HG03060 (cell line): ENCODE data around the gene IER5L.

ENCODE experiments used
- ATAC-seq: cut with Tn5 transposase; IDR thresholded peaks from one replicate; pipeline ENCODE4 v1.9.1; 2021; ENCODE audit warnings: low read depth, moderate number of reproducible peaks; ENCODE audit not compliant: unreplicated experiment

The IER5L gene

DNA sequence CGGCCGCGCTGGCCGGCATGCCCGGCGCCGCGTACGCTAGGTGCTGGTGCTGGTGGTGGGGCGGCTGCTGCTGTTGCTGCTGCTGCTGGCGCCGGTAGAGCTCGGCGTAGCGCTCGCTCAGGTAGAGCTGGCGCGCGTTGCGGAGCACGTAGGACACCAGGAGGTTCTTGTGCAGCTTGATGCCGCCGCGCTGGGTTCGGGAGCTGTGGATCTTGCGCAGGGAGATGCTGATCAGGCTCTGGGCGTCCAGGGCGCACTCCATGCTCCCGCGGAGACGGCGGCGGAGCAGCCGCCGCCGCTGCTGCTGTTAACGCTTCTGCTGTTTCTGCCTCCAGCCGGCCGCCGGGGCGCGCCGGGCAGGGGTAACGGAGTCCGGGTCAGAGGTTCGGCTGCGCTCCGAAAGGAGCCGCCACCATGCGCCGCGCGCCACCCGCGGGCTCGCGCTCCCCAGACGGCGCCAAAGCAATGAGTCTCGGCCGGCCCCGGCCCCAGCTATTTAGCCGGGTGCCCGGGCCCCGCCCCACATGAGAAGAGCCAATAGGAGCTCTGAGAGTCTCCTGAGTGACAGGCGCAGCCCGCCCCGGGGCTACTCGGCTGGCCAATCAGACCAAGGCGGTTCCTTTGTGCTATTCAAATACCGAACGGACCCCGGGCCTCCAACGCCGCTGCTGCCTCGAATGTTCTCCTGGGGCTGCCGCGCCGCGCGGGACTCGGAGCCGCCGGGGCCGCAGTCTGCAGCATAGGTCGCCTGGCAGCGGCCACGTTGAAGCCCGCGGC, at the start of gene IER5L:
IER5L (minus strand) TSS at position 471 of the 777 bp plus-strand sequence; CDS start at position 262, 209 bp downstream.
- peak; percentile 51 for ATAC-seq

DNA sequence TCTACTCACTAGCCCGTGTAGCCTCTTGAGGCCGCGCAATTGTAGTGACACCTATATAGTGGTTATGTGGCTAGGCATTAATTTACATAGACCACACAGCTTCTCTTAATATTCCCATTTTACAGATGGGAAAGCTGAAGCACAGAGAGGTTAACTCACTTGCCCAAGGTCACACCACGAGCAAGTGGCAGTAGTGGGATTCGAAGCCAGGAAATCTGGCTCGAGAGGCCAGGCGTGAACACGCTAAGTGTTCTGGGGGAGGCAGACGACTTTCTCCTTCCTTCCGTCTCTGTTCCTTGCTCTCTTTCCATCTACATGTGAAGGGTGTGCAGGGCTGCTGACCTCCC, 49.8 kb upstream of the IER5L start:
- no peak for ATAC-seq

DNA sequence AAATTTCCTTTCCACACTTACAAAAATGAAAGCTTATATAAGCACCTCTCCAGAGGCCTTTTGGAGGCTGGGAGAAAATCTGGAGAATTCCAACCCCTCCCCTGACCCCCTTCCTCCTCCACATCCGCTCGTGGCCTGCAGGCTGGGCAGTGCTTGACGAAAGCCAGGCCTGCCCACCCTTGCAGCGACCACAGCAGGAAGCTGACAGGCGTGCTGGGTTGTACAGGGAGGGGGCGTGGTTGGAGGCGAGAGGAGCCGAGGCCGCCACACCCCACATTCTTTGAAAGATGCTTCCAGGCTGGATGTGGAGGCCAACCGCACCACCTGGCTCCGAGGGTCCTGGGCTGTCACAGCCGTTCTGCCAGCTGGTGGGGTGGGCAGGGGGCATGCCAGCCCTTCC, 47.8 kb upstream of the IER5L start:
- no peak for ATAC-seq

DNA sequence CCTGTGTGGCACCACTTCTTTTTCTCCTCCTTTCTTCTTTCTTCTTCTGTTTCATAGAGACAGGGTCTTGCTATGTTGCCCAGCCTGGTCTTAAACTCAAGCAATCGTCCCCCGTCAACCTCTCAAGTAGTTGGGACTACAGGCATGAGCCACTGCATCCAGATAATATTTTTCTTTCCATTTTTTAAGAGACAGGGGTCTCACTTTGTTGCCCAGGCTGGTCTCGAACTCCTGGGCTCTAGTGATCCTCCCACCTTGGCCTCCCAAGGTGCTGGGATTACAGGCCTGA, 47.4 kb upstream of the IER5L start:
- ATAC-seq = no peak

DNA sequence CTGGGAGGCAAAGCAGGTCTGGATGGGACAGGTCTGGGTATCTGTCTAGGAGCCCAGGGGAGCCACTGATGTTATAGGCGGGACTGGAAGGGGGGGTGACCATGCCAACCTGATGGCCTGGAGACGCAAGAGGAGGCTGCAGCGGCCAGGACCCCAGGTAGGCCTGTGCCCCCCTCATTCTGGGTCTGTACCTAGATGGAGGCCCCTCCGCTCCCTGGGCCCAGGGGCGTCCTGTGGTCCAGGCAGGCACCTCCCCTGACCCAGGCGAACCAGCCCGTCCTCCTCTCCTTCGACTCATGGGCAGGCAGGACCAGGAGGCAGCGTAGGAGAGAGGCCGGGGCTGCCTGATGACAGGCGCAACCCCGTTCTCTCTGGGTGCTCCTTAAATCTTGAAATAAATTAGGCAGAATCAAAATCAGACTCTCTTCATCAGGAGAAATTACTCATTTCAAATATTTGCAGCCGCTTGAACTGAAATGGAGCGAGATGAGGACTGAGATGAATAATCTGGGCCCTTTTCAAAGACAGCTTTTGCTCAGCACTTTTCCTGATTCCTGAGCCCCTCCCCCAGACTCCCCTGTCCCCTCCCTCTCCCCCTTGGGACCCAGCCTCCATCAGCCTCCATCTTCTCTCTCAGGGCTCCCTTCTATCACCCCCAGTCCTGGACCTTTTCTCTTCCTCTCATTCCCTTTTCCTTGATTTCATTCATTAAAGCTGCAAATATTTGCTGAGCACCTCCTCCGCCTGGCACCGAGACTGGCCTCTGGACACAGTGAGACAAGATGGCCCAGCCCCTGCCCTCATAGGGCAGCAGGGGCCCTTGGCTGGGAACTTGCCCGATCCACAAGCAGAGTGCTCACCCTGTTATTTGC, 46.8 kb upstream of the IER5L start:
- ATAC-seq = no peak

DNA sequence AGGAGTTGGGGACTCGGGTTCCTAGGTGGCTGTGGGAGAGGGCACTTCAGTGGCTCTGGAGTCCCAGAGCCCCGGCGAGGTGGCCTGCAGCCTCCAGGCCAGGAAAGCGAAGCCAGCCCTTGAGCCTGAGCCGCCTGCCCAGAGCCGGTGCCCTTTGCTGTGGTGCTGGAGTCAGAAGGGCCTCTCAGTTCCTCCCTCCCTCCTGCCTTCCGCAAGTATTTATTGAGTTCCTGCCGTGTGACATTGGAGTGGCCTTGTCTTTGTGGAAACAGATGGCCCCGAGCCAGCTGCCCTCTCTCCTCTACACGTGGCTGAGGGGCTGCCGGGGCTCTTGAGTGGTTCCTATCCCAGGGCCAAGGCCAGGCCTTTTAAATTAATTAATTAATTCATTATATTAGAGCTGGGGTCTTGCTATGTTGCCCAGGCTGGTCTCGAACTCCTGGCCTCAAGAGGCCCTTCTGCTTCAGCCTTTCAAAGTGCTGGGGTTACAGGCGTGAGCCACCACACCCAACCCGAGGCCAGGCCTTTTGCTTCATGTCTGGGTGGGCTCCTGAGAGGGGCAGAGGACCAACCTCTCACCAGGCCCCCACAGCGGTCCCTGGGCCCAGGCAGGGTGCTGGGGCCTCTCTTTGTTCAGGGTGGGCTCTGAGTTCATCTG, 45.6 kb upstream of the IER5L start:
- no peak for ATAC-seq

DNA sequence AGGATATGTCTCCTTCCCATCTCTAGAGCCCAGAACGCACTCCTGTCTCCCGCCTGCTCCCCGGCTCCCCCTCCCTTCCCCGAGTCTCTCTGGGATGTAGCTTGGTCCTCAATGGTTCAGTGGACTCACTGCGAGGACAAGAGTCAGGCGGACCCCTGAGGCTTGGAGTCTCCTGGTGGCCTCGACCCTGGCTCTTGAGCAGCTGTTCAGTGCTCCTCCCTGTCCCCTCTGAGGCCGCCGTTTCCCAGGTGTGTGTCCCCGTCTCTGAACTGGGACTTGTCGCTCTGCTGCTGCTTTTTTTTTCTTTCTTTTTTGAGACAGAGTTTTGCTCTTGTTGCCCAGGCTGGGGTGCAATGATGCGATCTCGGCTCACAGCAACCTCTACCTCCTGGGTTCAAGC, 44.8 kb upstream of the IER5L start:
- no peak for ATAC-seq

DNA sequence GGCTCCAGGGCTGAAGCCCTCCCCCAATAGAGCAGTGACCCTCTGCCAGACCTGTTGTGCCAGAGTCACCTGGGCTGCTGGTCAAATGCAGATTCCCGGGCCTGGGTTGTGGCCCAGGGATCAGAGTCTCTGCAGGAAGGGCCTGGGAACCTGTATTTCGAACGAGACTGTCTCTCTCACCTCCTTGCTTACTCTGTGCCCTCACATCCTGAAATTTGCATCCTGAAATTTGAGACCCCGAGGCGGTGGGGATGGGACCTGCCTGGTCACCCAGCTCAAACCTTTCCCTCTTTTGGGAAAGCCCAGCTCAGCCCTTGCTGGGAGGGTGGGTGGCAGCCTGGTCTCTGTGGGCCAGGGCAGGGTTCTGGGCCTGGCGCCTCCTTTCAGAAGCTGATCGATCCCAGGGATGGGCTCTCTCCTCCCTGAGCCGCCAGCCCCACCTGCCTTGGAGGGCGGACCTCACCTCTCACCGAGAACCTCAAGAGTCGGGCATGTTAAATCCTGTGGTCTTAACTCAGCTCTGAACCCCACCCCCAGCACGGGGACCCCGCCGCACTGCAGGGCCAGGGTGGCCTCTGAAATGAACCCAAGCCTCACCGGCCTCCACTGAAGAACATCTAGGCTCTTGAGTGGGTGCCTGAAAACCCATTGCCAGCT, 44.0 kb upstream of the IER5L start:
- ATAC-seq = no peak

DNA sequence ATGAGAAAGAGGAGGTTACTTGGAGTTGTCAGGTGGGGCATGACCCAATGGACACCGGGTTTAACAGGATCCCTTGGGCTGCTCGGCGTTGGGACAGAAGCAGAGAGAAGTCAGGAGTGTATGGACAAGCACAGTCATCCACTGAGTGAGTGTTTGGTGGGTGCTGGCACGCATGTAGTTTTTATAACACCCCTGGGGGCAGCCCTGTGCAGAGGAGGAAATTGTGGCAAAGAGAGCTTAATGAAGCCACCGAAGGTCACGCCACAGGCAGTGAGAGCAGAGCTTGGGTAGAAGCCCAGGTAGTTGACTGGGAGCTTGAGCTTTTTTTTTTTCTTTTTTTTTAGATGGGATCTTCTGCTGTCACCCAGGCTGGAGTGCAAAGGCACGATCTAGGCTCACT, 43.2 kb upstream of the IER5L start:
- peak; percentile 82 for ATAC-seq

DNA sequence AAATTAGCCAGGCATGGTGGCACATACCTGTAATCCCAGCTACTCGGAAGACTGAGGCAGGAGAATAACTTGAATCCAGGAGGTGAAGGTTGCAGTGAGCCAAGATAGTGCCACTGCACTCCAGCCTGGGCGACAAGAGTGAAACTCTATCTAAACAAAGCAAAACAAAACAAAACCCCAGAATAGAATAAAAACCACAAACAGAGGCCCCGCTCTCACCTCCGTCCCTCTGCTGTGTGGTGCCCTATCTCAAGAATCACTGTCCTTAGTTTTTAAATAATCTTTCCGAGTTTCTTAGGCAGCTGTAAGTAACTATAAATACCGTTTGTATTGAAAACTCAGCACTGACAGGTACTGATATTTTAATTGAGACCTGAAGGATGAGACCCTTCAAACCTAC, 42.7 kb upstream of the IER5L start:
- peak; percentile 12 for ATAC-seq

DNA sequence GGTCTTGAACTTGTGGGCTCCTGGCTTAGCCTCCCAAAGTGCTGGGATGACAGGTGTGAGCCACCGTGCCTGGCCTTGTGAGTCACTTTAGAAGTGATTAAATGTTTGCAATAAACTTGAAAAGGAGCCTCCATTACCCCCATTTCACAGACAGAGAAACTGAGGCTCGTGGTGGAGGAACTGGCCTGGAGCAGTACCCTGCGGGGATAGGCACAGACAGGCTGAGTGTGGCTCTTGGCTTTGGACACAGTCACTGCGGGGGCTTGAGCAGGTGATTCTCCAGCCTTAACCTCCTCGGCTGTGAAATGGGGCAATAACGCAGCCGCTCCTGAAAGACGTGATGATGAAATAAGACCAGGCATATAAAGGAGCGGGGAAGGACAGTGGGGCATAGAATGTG, 40.9 kb upstream of the IER5L start:
- ATAC-seq = no peak

DNA sequence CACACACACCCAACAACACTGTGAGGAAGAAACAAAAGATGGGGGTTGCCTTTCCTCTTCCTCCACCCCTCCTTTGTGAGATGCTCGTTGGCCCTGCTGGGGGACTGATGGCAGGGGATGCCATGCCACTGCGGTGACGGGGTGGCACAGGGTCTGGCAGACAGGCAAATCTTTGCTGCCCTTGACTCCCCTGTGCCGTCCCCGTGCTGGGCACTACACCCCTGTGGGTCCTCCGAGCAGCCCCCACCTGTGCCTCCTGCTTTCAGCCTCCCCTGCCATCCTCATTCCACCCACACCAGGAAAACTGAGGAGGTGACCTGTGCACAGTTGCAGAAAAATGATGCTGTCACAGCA, 40.2 kb upstream of the IER5L start:
- no peak for ATAC-seq

DNA sequence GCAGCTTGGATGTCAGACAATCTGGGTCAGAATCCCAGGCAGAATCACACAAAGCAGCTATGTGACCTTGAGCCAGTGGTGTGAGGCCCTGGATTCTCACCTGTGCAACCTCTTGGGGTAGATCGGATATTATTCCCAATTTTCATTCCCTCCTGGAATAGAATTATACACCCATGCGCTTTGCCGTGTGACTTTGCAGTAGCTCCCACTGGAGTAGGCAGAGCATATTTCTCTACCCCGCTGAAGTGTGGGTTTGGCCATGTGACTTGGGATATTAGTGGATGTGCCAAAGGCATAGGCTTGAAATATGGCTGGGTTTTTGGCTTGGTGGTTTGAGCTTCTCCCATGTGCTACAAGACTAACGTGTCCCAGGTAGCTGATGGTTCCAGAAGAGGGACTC, 35.5 kb upstream of the IER5L start:
- no peak for ATAC-seq

DNA sequence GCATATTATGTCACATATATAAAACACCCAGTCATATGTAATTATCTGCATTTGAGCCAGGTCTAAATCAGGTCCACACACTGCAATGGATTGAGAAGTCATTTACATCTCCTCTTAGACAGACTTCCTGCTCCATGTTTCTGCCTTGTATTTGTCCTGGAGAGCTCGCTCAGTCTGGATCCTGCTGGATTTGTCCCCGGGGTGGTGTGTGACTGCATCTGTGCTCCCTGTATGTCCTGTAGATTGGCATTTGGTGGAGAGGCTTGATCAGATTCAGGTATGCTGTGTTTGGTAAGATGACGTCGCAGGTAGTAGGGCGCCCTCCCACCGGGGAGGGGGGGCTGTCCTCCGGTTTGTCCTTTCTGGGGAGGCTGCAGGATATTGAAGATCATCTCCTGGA, 33.6 kb upstream of the IER5L start:
- no peak for ATAC-seq

DNA sequence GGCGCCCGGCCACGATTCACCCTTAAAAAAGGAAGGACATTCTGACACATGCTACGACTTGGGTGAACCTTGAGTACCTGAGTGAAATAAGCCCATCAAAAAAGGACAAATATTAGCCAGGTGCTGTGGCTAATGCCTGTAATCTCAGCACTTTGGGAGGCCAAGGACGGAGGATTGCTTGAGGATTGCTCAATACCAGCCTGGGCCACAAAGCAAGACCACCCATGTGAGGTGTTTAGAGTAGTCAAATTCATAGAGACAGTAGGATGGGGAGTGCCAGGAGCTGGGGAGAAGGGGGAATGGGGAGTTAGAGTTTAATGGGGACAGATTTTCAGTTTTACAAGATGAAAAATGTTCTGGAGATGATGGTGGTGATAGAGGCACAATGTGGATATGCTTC, 32.1 kb upstream of the IER5L start:
- no peak for ATAC-seq

DNA sequence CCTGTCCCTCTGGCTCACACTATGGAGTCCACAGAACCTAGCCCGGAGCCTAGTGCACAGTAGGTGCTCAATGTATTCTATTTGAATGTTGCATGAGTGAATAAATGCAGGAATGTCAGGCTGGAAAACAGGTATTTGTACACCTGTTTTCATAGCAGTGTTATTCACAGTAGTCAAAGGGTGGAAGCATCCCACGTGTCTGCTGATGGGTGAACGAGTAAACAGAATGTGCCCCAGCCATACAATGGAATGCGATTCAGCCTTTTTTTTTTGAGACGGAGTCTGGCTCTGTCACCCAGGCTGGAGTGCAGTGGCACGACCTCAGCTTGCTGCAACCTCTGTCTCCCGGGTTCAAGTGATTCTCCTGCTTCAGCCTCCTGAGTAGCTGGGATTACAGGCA, 31.5 kb upstream of the IER5L start:
- ATAC-seq = no peak

DNA sequence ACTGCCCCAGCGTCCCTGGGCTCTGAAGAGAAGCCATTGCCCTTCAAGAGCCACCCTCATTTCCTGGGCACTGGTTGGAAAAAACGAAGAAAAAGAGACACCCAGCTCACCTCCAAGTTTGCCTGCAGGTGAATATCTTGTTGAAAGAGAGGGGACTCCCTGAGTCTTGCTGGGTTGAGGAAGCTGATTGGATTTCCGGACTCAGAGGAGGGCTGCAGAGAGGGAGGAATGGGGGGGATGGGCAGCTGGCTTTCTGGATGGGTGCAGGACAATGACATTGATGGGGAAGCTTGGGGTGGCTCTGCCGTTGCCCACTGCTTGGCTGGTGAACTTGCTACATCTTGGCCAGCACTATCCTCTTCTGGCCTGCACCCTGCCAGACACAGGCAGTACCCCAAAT, 31.0 kb upstream of the IER5L start:
- no peak for ATAC-seq

DNA sequence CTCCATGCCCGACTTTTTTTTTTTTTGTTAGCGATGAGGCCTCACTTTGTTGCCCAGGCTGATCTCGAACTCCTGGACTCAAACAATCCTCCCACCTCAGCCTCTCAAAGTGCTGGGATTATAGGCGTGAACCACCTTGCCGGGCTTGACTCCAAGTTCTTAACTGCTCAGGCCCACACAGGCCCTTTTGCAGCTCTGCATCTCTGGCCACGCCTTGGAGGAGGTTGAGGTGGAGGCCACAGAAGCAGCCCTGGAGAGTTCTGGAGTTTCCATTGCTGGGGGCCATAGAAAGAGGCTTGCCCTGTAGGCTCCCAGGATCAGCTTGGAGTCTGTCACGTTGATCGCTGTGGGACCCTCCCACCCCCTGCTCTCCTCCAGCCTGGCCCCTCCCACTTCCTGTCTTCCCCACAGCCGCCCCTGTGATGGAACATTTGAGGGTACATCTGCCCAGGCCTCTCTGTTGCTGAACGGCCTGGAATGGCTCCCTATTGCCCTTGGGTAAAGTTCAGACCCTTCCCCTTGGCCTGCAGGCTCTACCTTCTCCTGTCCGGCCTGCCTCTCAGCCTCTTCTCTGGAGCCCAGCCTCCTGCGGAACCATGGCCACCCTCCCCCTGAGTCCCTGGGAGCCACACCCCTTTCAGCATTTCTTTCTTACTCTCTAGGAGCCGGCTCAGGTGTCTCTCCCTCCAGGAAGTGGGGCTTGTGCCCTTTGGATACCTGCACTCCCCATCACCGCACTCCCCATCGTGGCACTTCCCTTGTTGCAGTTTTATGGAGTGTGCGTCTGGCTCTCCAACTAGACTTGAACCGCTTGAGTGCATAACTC, 30.4 kb upstream of the IER5L start:
- no peak for ATAC-seq

DNA sequence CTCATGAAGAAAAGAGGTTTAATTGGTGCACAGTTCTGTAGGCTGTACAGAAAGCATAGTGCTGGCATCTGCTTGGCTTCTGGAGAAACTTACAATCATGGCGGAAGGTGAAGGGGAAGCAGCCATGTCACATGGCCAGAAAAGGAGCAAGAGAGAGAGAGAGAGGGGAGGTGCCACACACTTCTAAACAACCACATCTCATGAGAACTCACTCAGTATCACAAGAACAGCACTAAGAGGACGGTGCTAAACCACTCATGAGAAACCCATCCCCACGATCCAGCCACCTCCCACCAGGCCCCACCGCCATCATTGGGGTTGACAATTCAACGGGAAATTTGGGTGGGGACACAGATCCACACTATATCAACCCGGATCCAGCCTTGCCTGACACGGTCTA, 28.8 kb upstream of the IER5L start:
- ATAC-seq = no peak

DNA sequence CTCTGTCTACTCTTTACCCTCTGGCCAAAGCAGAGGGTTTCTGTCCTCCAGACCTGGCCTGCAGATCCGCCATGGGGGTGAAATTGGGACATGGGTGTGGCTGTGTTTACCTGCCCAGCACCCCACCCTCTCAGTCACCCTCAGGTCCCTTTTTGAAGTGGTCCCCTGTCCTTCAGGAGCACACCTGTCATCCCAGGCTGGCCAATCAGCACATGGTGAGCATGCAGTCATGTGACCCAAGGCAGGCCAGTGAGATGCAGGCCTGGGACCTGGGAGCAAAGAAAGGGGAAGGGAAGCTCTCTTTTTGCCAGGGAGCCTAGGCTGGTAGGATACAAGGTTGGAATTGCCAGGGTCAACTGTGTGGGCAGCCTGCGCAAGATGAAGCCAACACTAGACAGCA, 28.3 kb upstream of the IER5L start:
- no peak for ATAC-seq
